WI38 (cell line): Measurements from ENCODE around the gene SEMA3C.

ENCODE experiments used
- H3K4me3 ChIP-seq: 2 replicates; pipeline ENCODE4 v1.5.1; 2011; ENCODE audit warnings: low read depth, mild to moderate bottlenecking, control low read depth, low read length
- TF ChIP-seq, protein P1 (sequence below): IDR thresholded peaks from 2 replicates; pipeline ENCODE4 v1.5.1; 2012; ENCODE audit warnings: low read depth, mild to moderate bottlenecking, control low read depth, low read length

The SEMA3C gene

DNA sequence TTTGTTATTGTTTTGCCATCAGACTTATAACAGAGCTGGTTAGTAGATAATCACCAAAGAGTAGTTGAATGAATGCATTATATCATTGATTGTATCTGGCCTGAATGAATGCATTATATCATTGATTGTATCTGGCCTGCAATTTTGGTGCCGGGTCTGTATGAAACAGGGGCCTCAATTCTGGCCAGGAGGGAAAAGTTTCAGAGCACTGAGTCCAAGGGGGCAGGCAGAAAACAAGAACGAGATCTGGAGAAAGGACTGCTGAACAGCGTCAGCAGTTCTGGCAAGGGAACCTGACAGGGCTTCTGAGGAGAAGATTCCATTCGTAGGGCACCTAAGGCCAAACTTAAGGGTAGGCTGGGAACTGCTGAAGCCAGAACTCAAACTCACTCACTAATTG lies 128.0 kb downstream of the SEMA3C start:
- no peak overlapping the region for H3K4me3 ChIP-seq
- TF ChIP-seq, protein P1, sequence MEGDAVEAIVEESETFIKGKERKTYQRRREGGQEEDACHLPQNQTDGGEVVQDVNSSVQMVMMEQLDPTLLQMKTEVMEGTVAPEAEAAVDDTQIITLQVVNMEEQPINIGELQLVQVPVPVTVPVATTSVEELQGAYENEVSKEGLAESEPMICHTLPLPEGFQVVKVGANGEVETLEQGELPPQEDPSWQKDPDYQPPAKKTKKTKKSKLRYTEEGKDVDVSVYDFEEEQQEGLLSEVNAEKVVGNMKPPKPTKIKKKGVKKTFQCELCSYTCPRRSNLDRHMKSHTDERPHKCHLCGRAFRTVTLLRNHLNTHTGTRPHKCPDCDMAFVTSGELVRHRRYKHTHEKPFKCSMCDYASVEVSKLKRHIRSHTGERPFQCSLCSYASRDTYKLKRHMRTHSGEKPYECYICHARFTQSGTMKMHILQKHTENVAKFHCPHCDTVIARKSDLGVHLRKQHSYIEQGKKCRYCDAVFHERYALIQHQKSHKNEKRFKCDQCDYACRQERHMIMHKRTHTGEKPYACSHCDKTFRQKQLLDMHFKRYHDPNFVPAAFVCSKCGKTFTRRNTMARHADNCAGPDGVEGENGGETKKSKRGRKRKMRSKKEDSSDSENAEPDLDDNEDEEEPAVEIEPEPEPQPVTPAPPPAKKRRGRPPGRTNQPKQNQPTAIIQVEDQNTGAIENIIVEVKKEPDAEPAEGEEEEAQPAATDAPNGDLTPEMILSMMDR: no peak

DNA sequence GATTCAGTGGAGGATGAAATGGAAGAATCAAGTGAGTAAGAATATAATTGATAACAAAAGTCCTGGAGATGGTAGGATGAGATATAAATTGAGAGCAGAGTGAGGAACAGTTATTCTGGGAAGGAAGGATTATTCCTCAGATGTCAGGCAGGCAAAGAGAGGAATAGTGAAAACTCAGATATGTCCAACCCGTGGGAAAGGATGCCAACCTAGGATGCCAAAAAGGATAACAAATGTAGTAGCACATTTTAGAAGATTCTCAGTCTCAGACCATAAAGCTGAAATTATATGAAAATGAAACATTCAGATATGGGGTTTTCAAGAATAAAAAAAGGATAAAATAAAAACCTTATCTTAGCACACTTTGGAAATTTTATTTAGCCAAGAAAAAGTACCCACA lies 131.1 kb downstream of the SEMA3C start:
- H3K4me3 ChIP-seq: no peak overlapping the region
- TF ChIP-seq, protein P1: no peak

DNA sequence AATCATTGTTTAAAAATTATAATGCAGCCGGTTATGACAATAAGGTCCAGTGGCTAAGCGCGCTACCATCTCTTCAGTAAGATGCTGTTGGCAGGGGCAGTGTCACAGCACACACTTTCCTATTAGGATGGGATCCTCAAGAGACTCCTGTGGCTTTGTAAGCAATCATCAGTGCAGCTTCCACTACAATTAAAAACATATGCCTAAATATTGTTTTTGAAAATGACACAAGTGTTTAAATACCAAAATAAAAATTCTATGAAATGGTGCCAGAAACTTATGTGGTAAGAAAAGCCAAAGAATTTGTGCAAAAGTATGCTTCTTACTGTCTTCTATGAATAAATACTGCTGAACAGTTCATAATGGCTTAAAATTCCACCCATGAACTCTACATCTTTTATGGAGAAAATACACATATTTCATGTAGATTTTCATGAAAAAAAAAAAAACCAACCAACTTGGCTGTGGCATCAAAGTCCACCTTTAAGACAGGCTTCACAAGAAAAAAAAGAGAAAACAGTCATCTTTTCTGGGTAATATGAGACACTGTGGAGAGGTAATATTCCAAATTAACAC lies 132.8 kb downstream of the SEMA3C start:
- TF ChIP-seq, protein P1: no peak

DNA sequence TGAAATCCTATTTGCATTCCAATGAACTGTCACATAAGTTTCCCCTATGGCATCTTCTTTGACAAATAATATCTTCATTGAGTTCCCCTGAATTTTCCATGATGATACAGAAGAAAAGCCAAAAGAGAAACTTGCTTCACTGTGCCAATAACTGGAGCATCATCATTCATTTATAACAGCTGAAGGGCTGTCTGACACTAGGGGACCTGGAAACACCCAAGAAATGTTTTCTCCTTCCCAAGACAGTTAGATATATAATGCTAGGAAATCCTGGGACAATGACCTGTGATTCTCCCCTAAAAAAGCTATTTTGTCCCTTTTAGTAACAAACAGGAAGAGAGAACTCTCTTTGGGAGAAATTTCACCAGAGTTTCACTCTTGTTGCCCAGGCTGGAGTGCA lies 133.6 kb downstream of the SEMA3C start:
- TF ChIP-seq, protein P1: no peak
- H3K4me3 ChIP-seq: no peak overlapping the region

More for the DNA sequence above, 132.8 kb downstream of the SEMA3C start:
- H3K4me3 ChIP-seq: no peak overlapping the region

DNA sequence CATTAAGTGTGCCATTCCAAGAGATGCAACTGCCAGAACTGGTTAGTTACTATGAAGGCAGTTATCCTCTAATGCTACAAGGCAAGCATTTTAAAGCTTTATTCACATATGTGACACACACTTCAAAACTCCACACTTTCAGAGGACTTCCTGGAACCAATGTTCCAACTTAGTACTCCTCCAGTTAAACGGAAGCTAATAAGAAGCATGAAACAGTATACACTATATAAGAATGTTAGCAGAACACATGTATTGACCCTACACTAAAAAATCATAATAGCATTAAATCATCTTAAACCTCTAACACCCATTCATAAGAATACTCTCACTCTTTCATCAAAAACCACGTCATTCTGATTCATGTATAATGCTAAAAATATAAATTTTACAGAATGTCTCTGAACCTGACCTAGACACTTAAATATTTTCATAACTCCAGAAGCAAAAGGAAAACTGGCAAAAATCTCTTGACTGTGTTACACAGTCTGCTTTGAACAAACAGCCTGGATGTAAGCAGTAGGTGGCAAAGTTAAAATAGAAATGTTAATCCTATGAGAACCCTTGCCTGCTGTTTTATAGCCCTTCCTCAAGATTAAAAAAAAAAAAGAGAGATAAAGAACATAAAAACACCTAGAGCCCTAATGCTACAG lies 135.0 kb downstream of the SEMA3C start:
- no peak overlapping the region for H3K4me3 ChIP-seq
- TF ChIP-seq, protein P1: no peak

DNA sequence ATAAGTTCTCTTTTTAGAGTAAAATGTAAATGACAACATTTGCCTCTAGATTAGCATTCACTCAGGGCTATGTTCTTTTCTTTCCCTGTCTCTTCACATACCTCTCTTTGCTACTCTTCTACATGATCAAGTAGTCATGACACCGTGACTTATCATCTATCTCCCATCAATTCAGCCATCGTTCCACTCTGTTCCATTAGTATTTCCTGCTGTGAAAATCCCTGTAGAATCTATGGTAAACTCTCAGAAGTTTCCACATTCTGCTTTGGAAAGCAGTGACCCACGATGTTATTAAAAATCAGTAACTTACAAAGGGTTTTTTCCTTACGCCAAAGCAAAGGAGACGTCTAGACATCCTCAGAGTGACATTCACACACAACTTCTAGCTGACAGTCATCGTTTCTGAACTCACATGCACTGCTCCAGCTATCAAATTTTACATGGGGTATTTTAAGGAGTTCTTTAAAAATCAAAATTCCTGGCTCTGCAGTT lies 135.6 kb downstream of the SEMA3C start:
- H3K4me3 ChIP-seq: no peak overlapping the region
- TF ChIP-seq, protein P1: no peak

DNA sequence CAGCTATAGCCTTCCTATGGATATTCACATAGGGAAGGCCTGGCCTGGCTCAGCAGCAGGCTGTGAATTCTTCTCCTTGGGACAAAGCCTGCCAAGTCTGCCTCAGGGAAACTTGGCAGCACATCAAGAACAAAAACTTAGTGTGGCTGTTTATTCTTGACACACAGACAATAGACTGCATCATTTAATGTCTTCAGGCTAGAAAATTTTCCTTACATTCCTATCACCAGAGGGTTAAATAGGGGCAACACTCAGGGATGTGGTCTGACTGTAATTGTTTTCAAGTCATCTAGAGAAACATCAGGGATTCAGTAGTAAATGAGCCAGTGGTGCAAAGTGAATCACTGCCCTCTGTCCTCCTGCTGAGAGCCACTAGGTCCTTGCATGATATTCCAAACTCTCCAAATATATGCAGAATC lies 137.3 kb downstream of the SEMA3C start:
- no peak overlapping the region for H3K4me3 ChIP-seq
- TF ChIP-seq, protein P1: no peak
